Adrenal gland (tissue), 12 donors: ENCODE measurements around the gene CORO7. TPM values are rescaled to one million over a fixed set of nuclear protein-coding genes. Genes with fewer than 3 reads are reported as not detected.
A peak's percentile ranks its signal among the peaks of the same experiment; 100 is the strongest.

Experiments used
- DNase-seq, 7 donors: peaks; one replicate each; pipeline ENCODE4 v3.0.0-alpha.2; 2019 to 2020
- H3K27ac ChIP-seq, 5 donors: fragments of 200-600 bp; sonication (generic) in 4 of 5; 1 replicate in 3 of 5; 2 replicates in 2 of 5; pipeline versions ENCODE4 v1.5.1 to v1.8.0; 2016 to 2020; ENCODE audit warnings: mild to moderate bottlenecking in 1 of 5
- H3K27me3 ChIP-seq: fragments of 200-600 bp; 2 replicates; pipeline ENCODE4 v1.8.0; 2021
- H3K36me3 ChIP-seq, 2 donors: fragments of 200-600 bp; replicated peaks in 1 of 2; 1 replicate in 1 of 2; 2 replicates in 1 of 2; pipeline versions ENCODE4 v1.5.1 to v1.8.0; 2018 to 2022
- H3K4me1 ChIP-seq, 2 donors: fragments of 200-600 bp; replicated peaks in 1 of 2; 1 replicate in 1 of 2; 2 replicates in 1 of 2; pipeline versions ENCODE4 v1.5.1 to v1.8.0; 2018 to 2021
- H3K4me3 ChIP-seq, 4 donors: fragments of 200-600 bp; sonication (generic) in 3 of 4; one replicate each; pipeline ENCODE4 v1.5.1; 2016 to 2018
- H3K9me3 ChIP-seq, 3 donors: fragments of 200-600 bp; sonication (generic) in 1 of 3; replicated peaks in 1 of 3; 1 replicate in 2 of 3; 2 replicates in 1 of 3; pipeline versions ENCODE4 v1.5.1 to v1.8.0; 2016 to 2021
- CTCF ChIP-seq, 6 experiments: fragments of 450-650 bp in 4 of 6; fragments of 200-600 bp in 2 of 6; sonication (generic) in 1 of 6; IDR thresholded peaks; 1 replicate in 5 of 6; 2 replicates in 1 of 6; pipeline versions ENCODE4 v1.5.1 to v1.8.0; 2016 to 2021; ENCODE audit warnings: antibody characterized with exemption in 6 of 6, mild to moderate bottlenecking in 2 of 6, moderate library complexity in 1 of 6
- POLR2A ChIP-seq, 2 donors: fragments of 450-650 bp; IDR thresholded peaks; one replicate each; pipeline ENCODE4 v1.6.1; 2017; ENCODE audit warnings: antibody characterized with exemption in 2 of 2, mild to moderate bottlenecking in 2 of 2, moderate library complexity in 1 of 2
- WGBS, 4 donors: extraction: QIAGEN DNeasy Blood & Tissue Kit in 2 of 4; methylation state at CpG; one replicate each; pipeline versions ENCODE4 v1.1.5 to v1.1.7; 2013 to 2017; 5-methylcytosine and 5-hydroxymethylcytosine counted together
- intact Hi-C, 2 donors: fragments of 100-400 bp; cut with DNase I; formaldehyde crosslinking; loops; one replicate each; pipeline versions ENCODE4 v1.14.1 to v1.15.0; 2022 to 2023
- polyA plus RNA-seq, 3 donors: library from polyadenylated mRNA; stranded (reverse); fragments of 200-250 nt in 2 of 3; fragments of 350-450 nt in 1 of 3; fragmentation: Illumina TruSeq in 1 of 3; extraction: RNeasy Lipid Tissue Mini Kit (QIAGEN cat#74804) in 1 of 3; gene quantifications; one replicate each; pipeline ENCODE4 v1.2.3, GENCODE V29; 2013 to 2014
- total RNA-seq, 9 donors: library from RNA; depleted of rRNA in 4 of 9; stranded (reverse); fragments of >200 nt in 4 of 9; fragments of 120-200 nt in 1 of 9; fragmentation: NEBNext Ultra II Directional in 1 of 9; extraction: Animal tissue kit (Norgen Biotek cat#: 25700) in 1 of 9; gene quantifications; one replicate each; pipeline versions ENCODE4 v1.1.0 to v1.2.4, GENCODE V29; 2013 to 2023
- donor health status: healthy with polysubstance abuse.
- donor health status: Bipolar disorder and iron deficiency.
- donor health status: DM: yes; HTN: yes; CAD: no.
- donor health status: DM: no; HTN: no; CAD: no.
- donor health status: DM: no; HTN: no; CAD: no.
- donor health status: DM: yes; HTN: yes; CAD: no.

The CORO7 gene
- total and polyA plus RNA-seq, 12 donors = 4.3 to 61.0 (median 34.7) TPM

- no peak overlapping the region for H3K4me3 ChIP-seq
- 92 to 96% (median 93%) methylated on average over 3 of the region's 3 CpGs for WGBS, 4 donors
- peaks cover 0 to 13% of the 10 kb centered on the region in 2 donors for H3K36me3 ChIP-seq
- no peak overlapping the region for H3K27ac ChIP-seq
- no peaks in the 10 kb centered on the region for H3K9me3 ChIP-seq
- TF ChIP-seq CTCF (IDR thresholded peaks at IDR 0.05) (no peak), POLR2A (IDR thresholded peaks at IDR 0.05) (no peak)
- no peaks in the 10 kb centered on the region for H3K27me3 ChIP-seq
- intact Hi-C loops = loop anchor here (2.0 kb wide), 2 partner anchors 43 to 45 kb away; no protein-coding TSS in a partner anchor
- no peaks in the 10 kb centered on the region for H3K4me1 ChIP-seq
- no peak for DNase-seq
Measured at GRCh38 chr16:4359914-4360313, 56.5 kb downstream of the CORO7 start.

- Histone ChIP-seq H3K4me1 (no peaks in the 10 kb centered on the region), H3K27me3 (no peaks in the 10 kb centered on the region), H3K4me3 (no peak overlapping the region), H3K9me3 (no peaks in the 10 kb centered on the region), H3K36me3 (peaks cover 0 to 6% of the 10 kb centered on the region in 2 donors), H3K27ac (no peak overlapping the region)
- 30 to 50% (median 44%) methylated on average over 14 to 19 of the region's 19 CpGs for WGBS, 4 donors
- TF ChIP-seq POLR2A (IDR thresholded peaks at IDR 0.05) = no peak
- peak; percentile 88 to 97 (median 92) for TF ChIP-seq CTCF (IDR thresholded peaks at IDR 0.05)
- intact Hi-C loops = loop anchor here in 1 of 2 donors (2.0 kb wide), 1 partner anchor 46 kb away; no protein-coding TSS in a partner anchor
- DNase-seq = peak in 5 of 7 donors; percentile 54 to 83 (median 73)
Measured at GRCh38 chr16:4358831-4359561, 57.4 kb downstream of the CORO7 start.

GRCh38 chr16:4358236-4358635 lies 58.2 kb downstream of the CORO7 start:
- Histone ChIP-seq H3K9me3 (no peaks in the 10 kb centered on the region), H3K27ac (no peak overlapping the region), H3K27me3 (no peaks in the 10 kb centered on the region), H3K36me3 (peaks cover 0 to 6% of the 10 kb centered on the region in 2 donors), H3K4me3 (no peak overlapping the region), H3K4me1 (no peaks in the 10 kb centered on the region)
- intact Hi-C loops = loop anchor here in 1 of 2 donors (2.0 kb wide), 1 partner anchor 47 kb away; no protein-coding TSS in a partner anchor
- no peak for TF ChIP-seq CTCF (IDR thresholded peaks at IDR 0.05)
- TF ChIP-seq POLR2A (IDR thresholded peaks at IDR 0.05) = no peak
- WGBS, 4 donors = 93 to 95% (median 93%) methylated on average over 13 to 19 of the region's 19 CpGs
- DNase-seq = no peak

GRCh38 chr16:4356820-4357219 lies 59.6 kb downstream of the CORO7 start:
- intact Hi-C loops = no loop called here
- no peaks in the 10 kb centered on the region for H3K9me3 ChIP-seq
- no peak overlapping the region for H3K27ac ChIP-seq
- 80 to 98% (median 89%) methylated on average over 3 to 7 of the region's 7 CpGs for WGBS, 4 donors
- peaks cover 0 to 4% of the 10 kb centered on the region in 2 donors for H3K36me3 ChIP-seq
- no peaks in the 10 kb centered on the region for H3K4me1 ChIP-seq
- no peak for DNase-seq
- no peak overlapping the region for H3K4me3 ChIP-seq
- H3K27me3 ChIP-seq = no peaks in the 10 kb centered on the region
- TF ChIP-seq POLR2A (IDR thresholded peaks at IDR 0.05) (no peak), CTCF (IDR thresholded peaks at IDR 0.05) (no peak)
